GM19395 (cell line): Measurements from ENCODE around the gene PDP2.

Source experiments
- ATAC-seq: cut with Tn5 transposase; IDR thresholded peaks from one replicate; pipeline ENCODE4 v1.9.1; 2021; ENCODE audit warnings: mild to moderate bottlenecking, moderate library complexity; ENCODE audit not compliant: unreplicated experiment

Gene PDP2

GRCh38 chr16:66933776-66934137, 53.4 kb downstream of the PDP2 start:
- ATAC-seq: peak; percentile 23

GRCh38 chr16:66934138-66934838, 54.0 kb downstream of the PDP2 start, which contains the start of gene CIAO2B:
Gene CIAO2B, minus strand, starts transcription at chr16:66934402. Its CDS starts 38 bp downstream, at chr16:66934364.
- peak; percentile 80 for ATAC-seq

- peak; percentile 18 for ATAC-seq
Observed at GRCh38 chr16:66934839-66935313, 54.6 kb downstream of the PDP2 start.

- no peak for ATAC-seq
Observed at GRCh38 chr16:66935314-66936011, 55.1 kb downstream of the PDP2 start, which contains the start of gene CES2. Gene CES2, plus strand, starts transcription at chr16:66935516. Its CDS starts 120 bp downstream, at chr16:66935636.

GRCh38 chr16:66936462-66936861, 56.1 kb downstream of the PDP2 start:
- ATAC-seq: no peak

GRCh38 chr16:66936889-66937554, 56.7 kb downstream of the PDP2 start:
- ATAC-seq: no peak

- ATAC-seq: no peak
Observed at GRCh38 chr16:66937725-66938337, 57.5 kb downstream of the PDP2 start.

- ATAC-seq: no peak
Observed at GRCh38 chr16:66939366-66939765, 59.1 kb downstream of the PDP2 start.

- ATAC-seq: no peak
Observed at GRCh38 chr16:66940236-66940635, 59.9 kb downstream of the PDP2 start.
